ENCODE data around the gene TMEM11.

TMEM11 gene

GRCh38 chr17:21149621-21150020 is 64.3 kb downstream of the TMEM11 start:
- no peak for DNase-seq
- no peaks in the 10 kb centered on the region for H4K20me1 ChIP-seq (ENCODE audit: insufficient read depth, low read length)
- H3K27ac ChIP-seq (ENCODE audit: low read length), result no peak overlapping the region
- H3K79me2 ChIP-seq (ENCODE audit: low read length), result 0 out of 2 replicates have a peak, but pooled peaks cover 4% of the 10 kb centered on the region
- no peak overlapping the region for H3K4me2 ChIP-seq (ENCODE audit: low read depth, low read length)
- H3K9me2 ChIP-seq (replicated peaks; ENCODE audit: insufficient read depth, low read length), result no peaks in the 10 kb centered on the region
- H3K9me3 ChIP-seq (replicated peaks; ENCODE audit: insufficient read depth, low read length), result no peaks in the 10 kb centered on the region
- H2AFZ ChIP-seq (ENCODE audit: low read length), result no peak overlapping the region
- TF ChIP-seq EZH2 (optimal IDR thresholded peaks at IDR 0.05; ENCODE audit: low read depth, low read length) (no peak), CTCF (IDR thresholded peaks at IDR 0.05; ENCODE audit: low read length) (no peak)
- no peaks in the 10 kb centered on the region for H3K36me3 ChIP-seq (replicated peaks; ENCODE audit: insufficient read depth, low read length)
- H3F3A ChIP-seq (ENCODE audit: insufficient read depth, low read length), result no peaks in the 10 kb centered on the region
- no peaks in the 10 kb centered on the region for H3K27me3 ChIP-seq (replicated peaks; ENCODE audit: insufficient read depth, low read length)
- H3K4me3 ChIP-seq (ENCODE audit: low read length), result no peak overlapping the region
- H3K9ac ChIP-seq (ENCODE audit: low read length), result no peak overlapping the region
- H3K4me1 ChIP-seq (ENCODE audit: low read length), result no peaks in the 10 kb centered on the region

Measured in MM.1S (cell line).